Measurements from ENCODE around the gene BEND7.
"Not testable (repeated sequence)": the region's sequence is repeated elsewhere in the genome, so short reads cannot be mapped to it uniquely, and the experiment has no call there.

BEND7 gene

GRCh38 chr10:13528875-13529713 is at the start of gene BEND7:
BEND7 (minus strand) TSS chr10:13529014; CDS start chr10:13528533, 481 bp downstream.
- DNase-seq = no peak

GRCh38 chr10:13573960-13574359 is 45.1 kb upstream of the BEND7 start:
- no peak for DNase-seq

GRCh38 chr10:13571541-13571940 is 42.7 kb upstream of the BEND7 start:
- DNase-seq = no peak

- DNase-seq = no peak
Observed at GRCh38 chr10:13567030-13567429, 38.2 kb upstream of the BEND7 start.

GRCh38 chr10:13564576-13564975 is 35.8 kb upstream of the BEND7 start:
- DNase-seq = no peak

GRCh38 chr10:13563481-13564445 is 34.9 kb upstream of the BEND7 start:
- DNase-seq = no peak

- no peak for DNase-seq
Observed at GRCh38 chr10:13560597-13560996, 31.8 kb upstream of the BEND7 start.

GRCh38 chr10:13559124-13559700 is 30.4 kb upstream of the BEND7 start:
- DNase-seq = no peak

GRCh38 chr10:13555884-13556510 is 27.2 kb upstream of the BEND7 start:
- no peak for DNase-seq

GRCh38 chr10:13550802-13551201 is 22.0 kb upstream of the BEND7 start:
- no peak for DNase-seq

- DNase-seq = no peak
Observed at GRCh38 chr10:13542533-13542932, 13.7 kb upstream of the BEND7 start.

GRCh38 chr10:13537985-13538384 is 9.2 kb upstream of the BEND7 start:
- not testable (repeated sequence) for DNase-seq

GRCh38 chr10:13536674-13537366 is 8.0 kb upstream of the BEND7 start:
- peak; percentile 46 for DNase-seq

- DNase-seq = no peak
Observed at GRCh38 chr10:13535346-13535745, 6.5 kb upstream of the BEND7 start.

- no peak for DNase-seq
Observed at GRCh38 chr10:13529714-13529973, 830 bp upstream of the BEND7 start.

- DNase-seq = no peak
Observed at GRCh38 chr10:13528123-13528874, 515 bp downstream of the BEND7 start.

- DNase-seq = no peak
Observed at GRCh38 chr10:13527864-13528122, 1.0 kb downstream of the BEND7 start.

GRCh38 chr10:13526948-13527863 is 1.6 kb downstream of the BEND7 start:
- DNase-seq = no peak

- no peak for DNase-seq
Observed at GRCh38 chr10:13525663-13526062, 3.2 kb downstream of the BEND7 start.

GRCh38 chr10:13521026-13521425 is 7.8 kb downstream of the BEND7 start:
- no peak for DNase-seq

- no peak for DNase-seq
Observed at GRCh38 chr10:13520194-13520593, 8.6 kb downstream of the BEND7 start.
